Ovary (tissue), 1 donor: ENCODE data around the gene IQSEC1.

ENCODE experiments used
- EP300 ChIP-seq: sonication (generic); formaldehyde crosslinking; IDR thresholded peaks from one replicate; pipeline ENCODE4 v1.6.1; 2017; ENCODE audit warnings: antibody characterized with exemption
- POLR2A ChIP-seq: fragments of 450-650 bp; IDR thresholded peaks from one replicate; pipeline ENCODE4 v1.6.1; 2017; ENCODE audit warnings: antibody characterized with exemption, mild to moderate bottlenecking, moderate library complexity

GRCh38 chr3:13096356-13096755 is 23.1 kb upstream of the IQSEC1 start:
- no peak for TF ChIP-seq POLR2A
- no peak for TF ChIP-seq EP300
